ENCODE results near the gene C17orf67.

DNA sequence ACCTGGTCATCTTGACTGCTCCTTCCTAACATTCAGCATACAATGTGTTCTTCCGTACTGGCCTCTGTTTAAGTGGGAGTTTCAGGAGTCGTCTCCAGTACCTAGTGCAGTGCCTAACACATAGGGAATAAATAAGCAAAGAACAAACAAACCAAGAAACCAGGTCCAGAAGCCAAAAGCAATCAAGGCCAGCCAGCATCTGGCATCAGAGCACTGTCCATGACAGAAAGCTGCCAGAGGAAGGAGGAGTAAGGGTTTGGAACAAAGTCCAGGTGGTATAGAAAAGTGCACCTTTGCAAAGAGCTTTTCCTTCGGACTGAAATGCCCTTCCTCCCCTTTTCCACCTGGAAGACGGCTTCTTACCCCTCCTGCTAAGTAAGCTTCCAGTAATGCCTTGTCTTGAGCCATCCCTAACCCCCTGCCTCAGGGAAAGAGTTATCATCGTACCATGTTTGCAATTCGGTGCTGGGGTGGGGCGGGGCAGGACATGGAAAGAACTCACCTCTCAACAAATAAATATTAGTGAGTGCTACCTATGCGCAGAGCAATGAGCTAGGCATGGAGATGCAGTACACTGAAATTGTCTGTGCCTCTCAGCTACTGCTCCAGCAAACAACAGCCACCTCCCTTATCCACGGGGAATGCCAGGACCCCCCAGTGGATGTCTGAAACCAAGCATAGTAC, 47.6 kb downstream of the C17orf67 start:
- TF ChIP-seq RXRA (IDR thresholded peaks at IDR 0.05) (no peak), GABPA (IDR thresholded peaks at IDR 0.05 in 1 of 2, conservative IDR thresholded peaks at IDR 0.05 in 1 of 2) (no peak)
- TF ChIP-seq, protein P1, sequence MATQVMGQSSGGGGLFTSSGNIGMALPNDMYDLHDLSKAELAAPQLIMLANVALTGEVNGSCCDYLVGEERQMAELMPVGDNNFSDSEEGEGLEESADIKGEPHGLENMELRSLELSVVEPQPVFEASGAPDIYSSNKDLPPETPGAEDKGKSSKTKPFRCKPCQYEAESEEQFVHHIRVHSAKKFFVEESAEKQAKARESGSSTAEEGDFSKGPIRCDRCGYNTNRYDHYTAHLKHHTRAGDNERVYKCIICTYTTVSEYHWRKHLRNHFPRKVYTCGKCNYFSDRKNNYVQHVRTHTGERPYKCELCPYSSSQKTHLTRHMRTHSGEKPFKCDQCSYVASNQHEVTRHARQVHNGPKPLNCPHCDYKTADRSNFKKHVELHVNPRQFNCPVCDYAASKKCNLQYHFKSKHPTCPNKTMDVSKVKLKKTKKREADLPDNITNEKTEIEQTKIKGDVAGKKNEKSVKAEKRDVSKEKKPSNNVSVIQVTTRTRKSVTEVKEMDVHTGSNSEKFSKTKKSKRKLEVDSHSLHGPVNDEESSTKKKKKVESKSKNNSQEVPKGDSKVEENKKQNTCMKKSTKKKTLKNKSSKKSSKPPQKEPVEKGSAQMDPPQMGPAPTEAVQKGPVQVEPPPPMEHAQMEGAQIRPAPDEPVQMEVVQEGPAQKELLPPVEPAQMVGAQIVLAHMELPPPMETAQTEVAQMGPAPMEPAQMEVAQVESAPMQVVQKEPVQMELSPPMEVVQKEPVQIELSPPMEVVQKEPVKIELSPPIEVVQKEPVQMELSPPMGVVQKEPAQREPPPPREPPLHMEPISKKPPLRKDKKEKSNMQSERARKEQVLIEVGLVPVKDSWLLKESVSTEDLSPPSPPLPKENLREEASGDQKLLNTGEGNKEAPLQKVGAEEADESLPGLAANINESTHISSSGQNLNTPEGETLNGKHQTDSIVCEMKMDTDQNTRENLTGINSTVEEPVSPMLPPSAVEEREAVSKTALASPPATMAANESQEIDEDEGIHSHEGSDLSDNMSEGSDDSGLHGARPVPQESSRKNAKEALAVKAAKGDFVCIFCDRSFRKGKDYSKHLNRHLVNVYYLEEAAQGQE (IDR thresholded peaks at IDR 0.05): no peak
- TF ChIP-seq, protein P2, sequence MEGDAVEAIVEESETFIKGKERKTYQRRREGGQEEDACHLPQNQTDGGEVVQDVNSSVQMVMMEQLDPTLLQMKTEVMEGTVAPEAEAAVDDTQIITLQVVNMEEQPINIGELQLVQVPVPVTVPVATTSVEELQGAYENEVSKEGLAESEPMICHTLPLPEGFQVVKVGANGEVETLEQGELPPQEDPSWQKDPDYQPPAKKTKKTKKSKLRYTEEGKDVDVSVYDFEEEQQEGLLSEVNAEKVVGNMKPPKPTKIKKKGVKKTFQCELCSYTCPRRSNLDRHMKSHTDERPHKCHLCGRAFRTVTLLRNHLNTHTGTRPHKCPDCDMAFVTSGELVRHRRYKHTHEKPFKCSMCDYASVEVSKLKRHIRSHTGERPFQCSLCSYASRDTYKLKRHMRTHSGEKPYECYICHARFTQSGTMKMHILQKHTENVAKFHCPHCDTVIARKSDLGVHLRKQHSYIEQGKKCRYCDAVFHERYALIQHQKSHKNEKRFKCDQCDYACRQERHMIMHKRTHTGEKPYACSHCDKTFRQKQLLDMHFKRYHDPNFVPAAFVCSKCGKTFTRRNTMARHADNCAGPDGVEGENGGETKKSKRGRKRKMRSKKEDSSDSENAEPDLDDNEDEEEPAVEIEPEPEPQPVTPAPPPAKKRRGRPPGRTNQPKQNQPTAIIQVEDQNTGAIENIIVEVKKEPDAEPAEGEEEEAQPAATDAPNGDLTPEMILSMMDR (IDR thresholded peaks at IDR 0.05; ENCODE audit: low read depth, low read length, missing input control): no peak
